Measurements from ENCODE around the gene ZNF827. TPM values are rescaled to one million over a fixed set of nuclear protein-coding genes. Genes with fewer than 3 reads are reported as not detected.

ZNF827 gene
- total RNA-seq, 1 experiment from 2014 or later, result 19.1 TPM

DNA sequence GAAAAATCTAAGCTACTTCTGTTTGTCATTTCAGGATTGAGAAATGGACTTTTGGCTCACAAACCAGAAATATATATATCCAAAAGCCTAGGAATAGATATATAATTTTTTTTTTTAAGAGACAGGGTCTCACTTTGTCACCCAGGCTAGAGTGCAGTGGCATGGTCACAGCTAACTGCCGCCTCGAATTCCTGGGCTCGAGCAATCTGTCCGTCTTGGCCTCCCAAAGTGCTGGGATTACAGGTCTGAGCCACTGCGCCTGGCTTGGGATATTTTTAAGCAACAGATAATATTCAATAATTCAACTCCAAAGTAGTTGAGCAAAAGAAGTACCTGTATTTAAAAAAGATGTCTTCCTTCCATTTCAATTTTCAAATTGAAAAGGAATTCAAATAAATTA lies 146.2 kb downstream of the ZNF827 start:
- Histone ChIP-seq H3K36me3 (ENCODE audit: control insufficient read depth in 1 of 2, insufficient read depth in 2 of 2, low read length in 2 of 2) (no peaks in the 10 kb centered on the region), H4K20me1 (ENCODE audit: insufficient read depth) (no peaks in the 10 kb centered on the region), H3K4me2 (ENCODE audit: low read length) (no peak overlapping the region), H3K27me3 (ENCODE audit: insufficient read depth, low read length) (no peaks in the 10 kb centered on the region), H3K9ac (ENCODE audit: low read length) (no peak overlapping the region), H3K9me2 (ENCODE audit: insufficient read depth) (no peaks in the 10 kb centered on the region), H3K79me2 (ENCODE audit: insufficient read depth, low read length) (no peaks in the 10 kb centered on the region), H3K4me3 (replicated peaks in 1 of 2; ENCODE audit: low read depth in 1 of 2, low read length in 2 of 2) (no peak overlapping the region), H3K4me1 (ENCODE audit: control insufficient read depth in 1 of 2, insufficient read depth in 2 of 2, low read length in 2 of 2) (no peaks in the 10 kb centered on the region), H2AFZ (ENCODE audit: low read depth, low read length, poor library complexity, severe bottlenecking) (no peak overlapping the region), H3K9me3 (ENCODE audit: control insufficient read depth in 1 of 2, insufficient read depth in 1 of 2, low read depth in 1 of 2, low read length in 2 of 2) (no peaks in the 10 kb centered on the region), H3K27ac (ENCODE audit: low read depth, low read length) (no peak overlapping the region)
- RAD21 ChIA-PET (ENCODE audit: low non-redundant PET in 1 of 2, low total read pairs in 2 of 2, uncharacterized antibody in 2 of 2, unreplicated experiment in 2 of 2), result no interaction called here
- intact Hi-C loops (cut with micrococcal nuclease), result no loop called here
- ATAC-seq (no peak), DNase-seq (ENCODE audit: low read depth, low spot score) (no peak)
- POLR2A ChIA-PET, result no interaction called here
- TF ChIP-seq POLR2A (IDR thresholded peaks at IDR 0.05; ENCODE audit: borderline replicate concordance, extremely low read depth, insufficient read depth, insufficient read length) (no peak), RAD21 (IDR thresholded peaks at IDR 0.05; ENCODE audit: low read depth) (no peak)
- TF ChIP-seq, protein P1, sequence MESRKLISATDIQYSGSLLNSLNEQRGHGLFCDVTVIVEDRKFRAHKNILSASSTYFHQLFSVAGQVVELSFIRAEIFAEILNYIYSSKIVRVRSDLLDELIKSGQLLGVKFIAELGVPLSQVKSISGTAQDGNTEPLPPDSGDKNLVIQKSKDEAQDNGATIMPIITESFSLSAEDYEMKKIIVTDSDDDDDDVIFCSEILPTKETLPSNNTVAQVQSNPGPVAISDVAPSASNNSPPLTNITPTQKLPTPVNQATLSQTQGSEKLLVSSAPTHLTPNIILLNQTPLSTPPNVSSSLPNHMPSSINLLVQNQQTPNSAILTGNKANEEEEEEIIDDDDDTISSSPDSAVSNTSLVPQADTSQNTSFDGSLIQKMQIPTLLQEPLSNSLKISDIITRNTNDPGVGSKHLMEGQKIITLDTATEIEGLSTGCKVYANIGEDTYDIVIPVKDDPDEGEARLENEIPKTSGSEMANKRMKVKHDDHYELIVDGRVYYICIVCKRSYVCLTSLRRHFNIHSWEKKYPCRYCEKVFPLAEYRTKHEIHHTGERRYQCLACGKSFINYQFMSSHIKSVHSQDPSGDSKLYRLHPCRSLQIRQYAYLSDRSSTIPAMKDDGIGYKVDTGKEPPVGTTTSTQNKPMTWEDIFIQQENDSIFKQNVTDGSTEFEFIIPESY (IDR thresholded peaks at IDR 0.05; ENCODE audit: extremely low read depth, insufficient replicate concordance, low read length), result no peak
- CTCF ChIA-PET, result no interaction called here
- BruUV-seq (replicated peaks), result no TSS peak

DNA sequence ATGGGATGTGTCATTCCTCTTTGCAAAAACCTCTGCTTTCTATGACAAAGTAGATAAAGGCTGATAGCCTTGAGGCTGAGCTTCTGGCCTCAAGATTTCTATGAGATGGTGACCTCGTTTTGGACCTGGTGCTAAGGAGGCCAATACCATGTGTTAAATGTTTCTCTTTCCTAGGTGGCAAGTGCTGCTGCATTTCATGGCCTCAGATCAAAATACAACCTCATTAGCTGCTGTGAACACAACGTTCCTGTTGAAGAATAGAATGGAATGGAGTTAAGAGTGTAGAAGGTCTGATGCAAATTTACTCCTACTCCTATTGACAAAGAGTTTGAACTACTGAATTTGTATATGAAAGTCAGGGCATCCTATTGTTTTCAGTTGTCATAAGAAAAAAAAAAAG lies 146.6 kb downstream of the ZNF827 start:
- DNase-seq (ENCODE audit: low read depth, low spot score) (no peak), ATAC-seq (no peak)
- Histone ChIP-seq H3K27me3 (ENCODE audit: insufficient read depth, low read length) (no peaks in the 10 kb centered on the region), H3K27ac (ENCODE audit: low read depth, low read length) (no peak overlapping the region), H3K9me2 (ENCODE audit: insufficient read depth) (no peaks in the 10 kb centered on the region), H4K20me1 (ENCODE audit: insufficient read depth) (no peaks in the 10 kb centered on the region), H3K4me2 (ENCODE audit: low read length) (no peak overlapping the region), H3K36me3 (ENCODE audit: control insufficient read depth in 1 of 2, insufficient read depth in 2 of 2, low read length in 2 of 2) (no peaks in the 10 kb centered on the region), H2AFZ (ENCODE audit: low read depth, low read length, poor library complexity, severe bottlenecking) (no peak overlapping the region), H3K9me3 (ENCODE audit: control insufficient read depth in 1 of 2, insufficient read depth in 1 of 2, low read depth in 1 of 2, low read length in 2 of 2) (no peaks in the 10 kb centered on the region), H3K4me1 (ENCODE audit: control insufficient read depth in 1 of 2, insufficient read depth in 2 of 2, low read length in 2 of 2) (no peaks in the 10 kb centered on the region), H3K9ac (ENCODE audit: low read length) (no peak overlapping the region), H3K4me3 (replicated peaks in 1 of 2; ENCODE audit: low read depth in 1 of 2, low read length in 2 of 2) (no peak overlapping the region), H3K79me2 (ENCODE audit: insufficient read depth, low read length) (no peaks in the 10 kb centered on the region)
- TF ChIP-seq, protein P2, sequence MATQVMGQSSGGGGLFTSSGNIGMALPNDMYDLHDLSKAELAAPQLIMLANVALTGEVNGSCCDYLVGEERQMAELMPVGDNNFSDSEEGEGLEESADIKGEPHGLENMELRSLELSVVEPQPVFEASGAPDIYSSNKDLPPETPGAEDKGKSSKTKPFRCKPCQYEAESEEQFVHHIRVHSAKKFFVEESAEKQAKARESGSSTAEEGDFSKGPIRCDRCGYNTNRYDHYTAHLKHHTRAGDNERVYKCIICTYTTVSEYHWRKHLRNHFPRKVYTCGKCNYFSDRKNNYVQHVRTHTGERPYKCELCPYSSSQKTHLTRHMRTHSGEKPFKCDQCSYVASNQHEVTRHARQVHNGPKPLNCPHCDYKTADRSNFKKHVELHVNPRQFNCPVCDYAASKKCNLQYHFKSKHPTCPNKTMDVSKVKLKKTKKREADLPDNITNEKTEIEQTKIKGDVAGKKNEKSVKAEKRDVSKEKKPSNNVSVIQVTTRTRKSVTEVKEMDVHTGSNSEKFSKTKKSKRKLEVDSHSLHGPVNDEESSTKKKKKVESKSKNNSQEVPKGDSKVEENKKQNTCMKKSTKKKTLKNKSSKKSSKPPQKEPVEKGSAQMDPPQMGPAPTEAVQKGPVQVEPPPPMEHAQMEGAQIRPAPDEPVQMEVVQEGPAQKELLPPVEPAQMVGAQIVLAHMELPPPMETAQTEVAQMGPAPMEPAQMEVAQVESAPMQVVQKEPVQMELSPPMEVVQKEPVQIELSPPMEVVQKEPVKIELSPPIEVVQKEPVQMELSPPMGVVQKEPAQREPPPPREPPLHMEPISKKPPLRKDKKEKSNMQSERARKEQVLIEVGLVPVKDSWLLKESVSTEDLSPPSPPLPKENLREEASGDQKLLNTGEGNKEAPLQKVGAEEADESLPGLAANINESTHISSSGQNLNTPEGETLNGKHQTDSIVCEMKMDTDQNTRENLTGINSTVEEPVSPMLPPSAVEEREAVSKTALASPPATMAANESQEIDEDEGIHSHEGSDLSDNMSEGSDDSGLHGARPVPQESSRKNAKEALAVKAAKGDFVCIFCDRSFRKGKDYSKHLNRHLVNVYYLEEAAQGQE (IDR thresholded peaks at IDR 0.05; ENCODE audit: low read depth), result no peak
- no peak for TF ChIP-seq TCF7L2 (IDR thresholded peaks at IDR 0.05; ENCODE audit: borderline replicate concordance, extremely low read depth, insufficient read depth, insufficient read length)
- TF ChIP-seq, protein P3, sequence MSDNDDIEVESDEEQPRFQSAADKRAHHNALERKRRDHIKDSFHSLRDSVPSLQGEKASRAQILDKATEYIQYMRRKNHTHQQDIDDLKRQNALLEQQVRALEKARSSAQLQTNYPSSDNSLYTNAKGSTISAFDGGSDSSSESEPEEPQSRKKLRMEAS (IDR thresholded peaks at IDR 0.05), result no peak
- TF ChIP-seq JUND (IDR thresholded peaks at IDR 0.05), result no peak
- TF ChIP-seq ZFX (IDR thresholded peaks at IDR 0.05), result no peak
- TF ChIP-seq, protein P4, sequence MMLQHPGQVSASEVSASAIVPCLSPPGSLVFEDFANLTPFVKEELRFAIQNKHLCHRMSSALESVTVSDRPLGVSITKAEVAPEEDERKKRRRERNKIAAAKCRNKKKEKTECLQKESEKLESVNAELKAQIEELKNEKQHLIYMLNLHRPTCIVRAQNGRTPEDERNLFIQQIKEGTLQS (IDR thresholded peaks at IDR 0.05), result no peak
- ChIA-PET RAD21 (ENCODE audit: low non-redundant PET in 1 of 2, low total read pairs in 2 of 2, uncharacterized antibody in 2 of 2, unreplicated experiment in 2 of 2) (no interaction called here), POLR2A (no interaction called here), CTCF (no interaction called here)
- intact Hi-C loops (cut with micrococcal nuclease), result no loop called here
- no TSS peak for BruUV-seq (replicated peaks)

Measured in HCT116 (cell line).